B cell (primary cell): ENCODE measurements around the gene ERP29. TPM values are rescaled to one million over a fixed set of nuclear protein-coding genes. Genes with fewer than 3 reads are reported as not detected.
"Not testable (repeated sequence)": the region's sequence is repeated elsewhere in the genome, so short reads cannot be mapped to it uniquely, and the experiment has no call there.

Experiments used
- ATAC-seq: fragments of 200-7000 bp; cut with Tn5 transposase; one replicate; pipeline ENCODE4 v1.10.0; 2021; ENCODE audit warnings: low read depth, mild to moderate bottlenecking, moderate number of reproducible peaks, moderate library complexity
- CTCF ChIA-PET: fragments of 350-600 bp; sonication (Branson Sonifier 250); formaldehyde crosslinking; loops from one replicate; lab custom pipeline; 2021; ENCODE audit warnings: antibody characterized with exemption, inconsistent platforms; lab: Charles Lee
- POLR2A ChIA-PET: fragments of 350-600 bp; sonication (Branson Sonifier 250); formaldehyde crosslinking; loops from one replicate; lab custom pipeline; 2021; ENCODE audit warnings: antibody characterized with exemption; lab: Charles Lee
- DNase-seq: peaks from one replicate; pipeline ENCODE4 v3.0.0; 2013
- H2AFZ ChIP-seq: 2 replicates; pipeline ENCODE4 v1.6.1; 2012; ENCODE audit warnings: mild to moderate bottlenecking, low read depth, low read length; ENCODE audit not compliant: insufficient read depth, poor library complexity, severe bottlenecking
- H3K27ac ChIP-seq, 2 donors: 1 replicate in 1 of 2; 2 replicates in 1 of 2; pipeline ENCODE4 v1.5.1; 2012 to 2013; ENCODE audit warnings: low read length in 2 of 2, mild to moderate bottlenecking in 2 of 2, moderate library complexity in 1 of 2
- H3K27me3 ChIP-seq, 4 experiments: fragments of 200-600 bp in 1 of 4; sonication (generic) in 1 of 4; replicated peaks in 1 of 4; 1 replicate in 2 of 4; 2 replicates in 2 of 4; pipeline versions ENCODE4 v1.6.1 to v1.7.0; 2013 to 2016; ENCODE audit warnings: low read length in 3 of 4, mild to moderate bottlenecking in 2 of 4, mixed read lengths in 1 of 4, moderate library complexity in 1 of 4; ENCODE audit not compliant: insufficient read depth in 4 of 4, control insufficient read depth in 3 of 4; ENCODE audit errors: control extremely low read depth in 1 of 4
- H3K36me3 ChIP-seq, 2 experiments: replicated peaks in 1 of 2; 1 replicate in 1 of 2; 2 replicates in 1 of 2; pipeline versions ENCODE4 v1.6.1 to v1.7.1; 2013; ENCODE audit warnings: low read length in 1 of 2; ENCODE audit not compliant: insufficient read depth in 2 of 2, control insufficient read depth in 1 of 2; ENCODE audit errors: control extremely low read depth in 1 of 2, extremely low read depth in 1 of 2
- H3K4me1 ChIP-seq, 2 donors: fragments of 200-600 bp in 1 of 2; sonication (generic) in 1 of 2; 1 replicate in 1 of 2; 2 replicates in 1 of 2; pipeline versions ENCODE4 v1.5.1 to v1.6.1; 2013 to 2017; ENCODE audit warnings: low read length in 2 of 2; ENCODE audit not compliant: control insufficient read depth in 2 of 2, insufficient read depth in 2 of 2
- H3K4me2 ChIP-seq: replicated peaks from 2 replicates; pipeline ENCODE3; 2012; ENCODE audit warnings: mild to moderate bottlenecking, low read depth, low read length; ENCODE audit not compliant: poor library complexity, severe bottlenecking
- H3K4me3 ChIP-seq, 5 experiments: fragments of 200-600 bp in 1 of 5; sonication (generic) in 1 of 5; 1 replicate in 3 of 5; 2 replicates in 2 of 5; pipeline versions ENCODE4 v1.5.1 to v1.7.0; 2011 to 2016; ENCODE audit warnings: low read length in 4 of 5, mild to moderate bottlenecking in 4 of 5, low read depth in 2 of 5, control low read depth in 1 of 5, moderate library complexity in 1 of 5; ENCODE audit not compliant: insufficient read depth in 1 of 5; ENCODE audit errors: control extremely low read depth in 1 of 5, extremely low read depth in 1 of 5
- H3K79me2 ChIP-seq: fragments of 200-600 bp; sonication (generic); one replicate; pipeline ENCODE4 v1.6.0; 2016; ENCODE audit warnings: low read length; ENCODE audit not compliant: control insufficient read depth, insufficient read depth
- H3K9ac ChIP-seq: fragments of 200-600 bp; sonication (generic); 2 replicates; pipeline ENCODE4 v1.6.1; 2017; ENCODE audit warnings: mild to moderate bottlenecking, low read length, moderate library complexity
- H3K9me3 ChIP-seq, 3 donors: one replicate each; pipeline versions ENCODE4 v1.6.1 to v1.7.1; 2013; ENCODE audit warnings: low read length in 2 of 3; ENCODE audit not compliant: control insufficient read depth in 2 of 3, insufficient read depth in 1 of 3; ENCODE audit errors: control extremely low read depth in 1 of 3
- H4K20me1 ChIP-seq: 2 replicates; pipeline ENCODE4 v1.6.0; 2012; ENCODE audit warnings: mild to moderate bottlenecking, low read length; ENCODE audit not compliant: insufficient read depth, control insufficient read depth, poor library complexity, severe bottlenecking
- H3K27ac Mint-ChIP-seq: one replicate; pipeline ENCODE4 v1.8.0; 2021; ENCODE audit warnings: mixed read lengths
- H3K27me3 Mint-ChIP-seq: one replicate; pipeline ENCODE4 v1.8.0; 2021; ENCODE audit warnings: mixed read lengths
- H3K4me1 Mint-ChIP-seq: one replicate; pipeline ENCODE4 v1.8.0; 2021; ENCODE audit warnings: mixed read lengths
- H3K4me3 Mint-ChIP-seq: one replicate; pipeline ENCODE4 v1.8.0; 2021; ENCODE audit warnings: mixed read lengths
- H3K9me3 Mint-ChIP-seq: one replicate; pipeline ENCODE4 v1.8.0; 2022; ENCODE audit warnings: mixed read lengths; ENCODE audit not compliant: insufficient read depth
- EZH2 ChIP-seq: IDR thresholded peaks from 2 replicates; pipeline ENCODE4 v1.6.1; 2012; ENCODE audit warnings: borderline replicate concordance, low read depth, mild to moderate bottlenecking, moderate library complexity, low read length; ENCODE audit not compliant: insufficient read depth, poor library complexity, severe bottlenecking
- WGBS: methylation state at CpG from one replicate; pipeline ENCODE4 v1.1.5; 2013; ENCODE audit warnings: missing lambda C conversion rate; ENCODE audit not compliant: insufficient coverage; 5-methylcytosine and 5-hydroxymethylcytosine counted together
- intact Hi-C: fragments of 100-400 bp; cut with micrococcal nuclease; formaldehyde crosslinking; loops from one replicate; pipeline ENCODE4 v1.10.0; 2022
- polyA plus RNA-seq: library from polyadenylated mRNA; depleted of rRNA; stranded (reverse); fragments of >200 nt; gene quantifications from 2 replicates; pipeline ENCODE4 v1.2.3, GENCODE V29; 2012
- total RNA-seq, 2 donors: library from RNA; stranded (reverse); fragments of 120-200 nt in 1 of 2; gene quantifications; 1 replicate in 1 of 2; 2 replicates in 1 of 2; pipeline versions ENCODE4 v1.2.3 to v1.2.4, GENCODE V29; 2013 to 2022
- TF ChIP-seq, protein P1 (sequence below): fragments of 200-600 bp; IDR thresholded peaks from one replicate; pipeline ENCODE4 v1.8.0; 2022; ENCODE audit warnings: antibody characterized with exemption, mild to moderate bottlenecking

The ERP29 gene
- total and polyA plus RNA-seq, 2 donors (not counting 1 experiment from before 2014, with no cell fraction given), result 130 to 149 TPM

GRCh38 chr12:112008918-112009317 lies 4.3 kb upstream of the ERP29 start:
- no peaks in the 10 kb centered on the region for H3K27me3 Mint-ChIP-seq
- H3K4me3 Mint-ChIP-seq, result no peak overlapping the region
- Histone ChIP-seq H3K27me3 (no peaks in the 10 kb centered on the region), H3K36me3 (peaks cover 0 to 4% of the 10 kb centered on the region in 2 experiments), H3K79me2 (peaks cover 15% of the 10 kb centered on the region), H4K20me1 (peaks cover 9% of the 10 kb centered on the region), H3K9ac (no peak overlapping the region), H3K4me2 (no peak overlapping the region), H3K9me3 (peaks cover 0 to 3% (median 0%) of the 10 kb centered on the region in 3 donors), H3K27ac (no peak overlapping the region), H2AFZ (no peak overlapping the region), H3K4me3 (no peak overlapping the region), H3K4me1 (peaks cover 21 to 22% of the 10 kb centered on the region in 2 donors)
- intact Hi-C loops, result no loop called here
- TF ChIP-seq, protein P1, sequence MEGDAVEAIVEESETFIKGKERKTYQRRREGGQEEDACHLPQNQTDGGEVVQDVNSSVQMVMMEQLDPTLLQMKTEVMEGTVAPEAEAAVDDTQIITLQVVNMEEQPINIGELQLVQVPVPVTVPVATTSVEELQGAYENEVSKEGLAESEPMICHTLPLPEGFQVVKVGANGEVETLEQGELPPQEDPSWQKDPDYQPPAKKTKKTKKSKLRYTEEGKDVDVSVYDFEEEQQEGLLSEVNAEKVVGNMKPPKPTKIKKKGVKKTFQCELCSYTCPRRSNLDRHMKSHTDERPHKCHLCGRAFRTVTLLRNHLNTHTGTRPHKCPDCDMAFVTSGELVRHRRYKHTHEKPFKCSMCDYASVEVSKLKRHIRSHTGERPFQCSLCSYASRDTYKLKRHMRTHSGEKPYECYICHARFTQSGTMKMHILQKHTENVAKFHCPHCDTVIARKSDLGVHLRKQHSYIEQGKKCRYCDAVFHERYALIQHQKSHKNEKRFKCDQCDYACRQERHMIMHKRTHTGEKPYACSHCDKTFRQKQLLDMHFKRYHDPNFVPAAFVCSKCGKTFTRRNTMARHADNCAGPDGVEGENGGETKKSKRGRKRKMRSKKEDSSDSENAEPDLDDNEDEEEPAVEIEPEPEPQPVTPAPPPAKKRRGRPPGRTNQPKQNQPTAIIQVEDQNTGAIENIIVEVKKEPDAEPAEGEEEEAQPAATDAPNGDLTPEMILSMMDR, result no peak
- TF ChIP-seq EZH2, result no peak
- no peak for DNase-seq
- no peaks in the 10 kb centered on the region for H3K9me3 Mint-ChIP-seq
- WGBS, result no CpG with 5 or more reads among the region's 3 CpGs
- ChIA-PET POLR2A (no interaction called here), CTCF (no interaction called here)
- H3K27ac Mint-ChIP-seq, result no peak overlapping the region
- H3K4me1 Mint-ChIP-seq, result peaks cover 27% of the 10 kb centered on the region
- ATAC-seq, result no peak

DNA sequence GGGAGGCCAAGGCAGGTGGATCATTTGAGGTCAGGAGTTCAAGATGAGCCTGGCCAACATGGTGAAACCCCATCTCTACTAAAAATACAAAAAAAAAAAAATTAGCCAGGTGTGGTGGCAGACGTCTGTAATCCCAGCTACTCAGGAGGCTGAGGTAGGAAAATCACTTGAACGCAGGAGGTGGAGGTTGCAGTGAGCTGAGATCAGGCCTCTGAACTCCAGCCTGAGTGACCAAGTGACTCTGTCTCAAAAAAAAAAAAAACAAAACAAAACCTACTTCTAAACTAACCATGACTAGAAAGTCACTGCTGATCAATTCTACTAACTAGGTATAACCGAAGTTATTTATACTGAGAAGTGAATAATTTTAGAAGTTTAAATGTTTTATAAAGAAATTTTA lies 3.6 kb upstream of the ERP29 start:
- DNase-seq, H3K36me3 ChIP-seq, H3K27me3 Mint-ChIP-seq, H4K20me1 ChIP-seq, H3K9me3 ChIP-seq, intact Hi-C loops, H3K9me3 Mint-ChIP-seq, H3K27me3 ChIP-seq, H3K4me3 ChIP-seq, H3K4me2 ChIP-seq, H3K9ac ChIP-seq, H3K4me3 Mint-ChIP-seq, H2AFZ ChIP-seq, H3K27ac Mint-ChIP-seq, ATAC-seq, POLR2A ChIA-PET, H3K27ac ChIP-seq: not testable (repeated sequence)
- H3K4me1 Mint-ChIP-seq, result peaks cover 32% of the 10 kb centered on the region
- peaks cover 15% of the 10 kb centered on the region for H3K79me2 ChIP-seq
- peaks cover 25 to 26% of the 10 kb centered on the region in 2 donors for H3K4me1 ChIP-seq
- no CpG with 5 or more reads among the region's 3 CpGs for WGBS
- CTCF ChIA-PET, result interaction anchor here (0.7 to 1.0 kb wide), 3 partner anchors 9 to 65 kb away, joined by 3 to 4 read pairs (median 3); no protein-coding TSS in a partner anchor
